CD8-positive, alpha-beta memory T cell (primary cell): ENCODE results near the gene DGKB. TPM values are rescaled to one million over a fixed set of nuclear protein-coding genes. Genes with fewer than 3 reads are reported as not detected.
"Not testable (repeated sequence)": the region's sequence is repeated elsewhere in the genome, so short reads cannot be mapped to it uniquely, and the experiment has no call there.

Experiments used
- CTCF ChIA-PET: fragments of 350-600 bp; sonication (Branson Sonifier 250); formaldehyde crosslinking; loops from one replicate; lab custom pipeline; 2021; ENCODE audit warnings: antibody characterized with exemption; lab: Charles Lee
- POLR2A ChIA-PET: fragments of 350-600 bp; sonication (Branson Sonifier 250); formaldehyde crosslinking; loops from one replicate; lab custom pipeline; 2021; ENCODE audit warnings: antibody characterized with exemption; lab: Charles Lee
- DNase-seq, 5 donors: peaks; one replicate each; pipeline versions ENCODE4 v3.0.0 to v3.0.0-alpha.2; 2020 to 2022; ENCODE audit warnings: mixed read lengths in 1 of 5
- H3K27ac ChIP-seq: one replicate; pipeline ENCODE4 v1.7.0; 2013; ENCODE audit warnings: low read depth, mild to moderate bottlenecking, low read length, moderate library complexity
- H3K27me3 ChIP-seq: 2 replicates; pipeline ENCODE4 v1.7.0; 2013; ENCODE audit warnings: low read length, mild to moderate bottlenecking; ENCODE audit not compliant: insufficient read depth, poor library complexity, severe bottlenecking
- H3K36me3 ChIP-seq: 2 replicates; pipeline ENCODE4 v1.7.0; 2013; ENCODE audit warnings: mild to moderate bottlenecking, low read length, moderate library complexity; ENCODE audit not compliant: insufficient read depth
- H3K4me1 ChIP-seq: 2 replicates; pipeline ENCODE4 v1.7.0; 2013; ENCODE audit warnings: mild to moderate bottlenecking, low read length, moderate library complexity; ENCODE audit not compliant: insufficient read depth
- H3K4me3 ChIP-seq: 2 replicates; pipeline ENCODE4 v1.7.0; 2013; ENCODE audit warnings: mild to moderate bottlenecking, low read length
- H3K9me3 ChIP-seq: 2 replicates; pipeline ENCODE4 v1.7.0; 2013; ENCODE audit warnings: mild to moderate bottlenecking, low read length
- H3K27ac Mint-ChIP-seq, 8 donors: one replicate each; pipeline ENCODE4 v1.8.0; 2020 to 2021; ENCODE audit warnings: mixed read lengths in 8 of 8, mild to moderate bottlenecking in 6 of 8, inconsistent platforms in 3 of 8, moderate library complexity in 3 of 8
- H3K27me3 Mint-ChIP-seq, 2 donors: one replicate each; pipeline ENCODE4 v1.8.0; 2020 to 2021; ENCODE audit warnings: mixed read lengths in 2 of 2, mild to moderate bottlenecking in 1 of 2, moderate library complexity in 1 of 2
- H3K36me3 Mint-ChIP-seq, 3 donors: one replicate each; pipeline ENCODE4 v1.8.0; 2020 to 2021; ENCODE audit warnings: mixed read lengths in 3 of 3, inconsistent platforms in 1 of 3, mild to moderate bottlenecking in 1 of 3
- H3K4me1 Mint-ChIP-seq, 3 donors: one replicate each; pipeline ENCODE4 v1.8.0; 2020 to 2021; ENCODE audit warnings: mixed read lengths in 3 of 3, inconsistent platforms in 1 of 3, mild to moderate bottlenecking in 1 of 3
- H3K4me3 Mint-ChIP-seq, 7 donors: one replicate each; pipeline ENCODE4 v1.8.0; 2020 to 2021; ENCODE audit warnings: mixed read lengths in 7 of 7, mild to moderate bottlenecking in 6 of 7, moderate library complexity in 4 of 7, inconsistent platforms in 2 of 7
- H3K9me3 Mint-ChIP-seq, 5 donors: one replicate each; pipeline ENCODE4 v1.8.0; 2020 to 2022; ENCODE audit warnings: mixed read lengths in 5 of 5, mild to moderate bottlenecking in 3 of 5, moderate library complexity in 2 of 5, inconsistent platforms in 1 of 5
- polyA plus RNA-seq: library from polyadenylated mRNA; unstranded; fragments of 300-500 nt; fragmentation: Illumina TruSeq; gene quantifications from one replicate; pipeline ENCODE4 v1.2.3, GENCODE V29; 2021
- total RNA-seq, 2 experiments: library from RNA; stranded (reverse); gene quantifications; one replicate each; pipeline ENCODE4 v1.2.3, GENCODE V29; 2021

DGKB gene
- total and polyA plus RNA-seq, 3 experiments from 2014 or later: not detected

DNA sequence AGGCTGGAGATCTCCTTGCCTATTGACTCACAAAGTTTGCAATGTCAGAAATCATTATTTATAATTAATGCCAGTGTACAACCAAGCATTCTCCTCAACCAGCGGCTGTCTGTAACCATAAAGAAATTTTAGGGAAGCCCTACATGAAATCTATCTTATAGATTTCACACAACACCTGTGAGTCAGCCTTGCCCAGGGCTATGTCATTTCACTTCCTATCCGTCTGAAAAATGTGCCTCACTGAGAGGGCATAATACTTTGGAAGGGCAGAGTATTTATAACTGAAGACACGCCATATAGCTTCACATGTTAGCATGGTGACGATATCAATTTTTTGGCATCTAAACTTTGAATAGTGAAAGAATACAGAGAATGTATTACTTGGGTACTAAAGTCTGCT, 616.5 kb downstream of the DGKB start:
- H3K27me3 ChIP-seq: no peaks in the 10 kb centered on the region
- no peak overlapping the region for H3K4me3 ChIP-seq
- H3K4me3 Mint-ChIP-seq: no peak overlapping the region

DNA sequence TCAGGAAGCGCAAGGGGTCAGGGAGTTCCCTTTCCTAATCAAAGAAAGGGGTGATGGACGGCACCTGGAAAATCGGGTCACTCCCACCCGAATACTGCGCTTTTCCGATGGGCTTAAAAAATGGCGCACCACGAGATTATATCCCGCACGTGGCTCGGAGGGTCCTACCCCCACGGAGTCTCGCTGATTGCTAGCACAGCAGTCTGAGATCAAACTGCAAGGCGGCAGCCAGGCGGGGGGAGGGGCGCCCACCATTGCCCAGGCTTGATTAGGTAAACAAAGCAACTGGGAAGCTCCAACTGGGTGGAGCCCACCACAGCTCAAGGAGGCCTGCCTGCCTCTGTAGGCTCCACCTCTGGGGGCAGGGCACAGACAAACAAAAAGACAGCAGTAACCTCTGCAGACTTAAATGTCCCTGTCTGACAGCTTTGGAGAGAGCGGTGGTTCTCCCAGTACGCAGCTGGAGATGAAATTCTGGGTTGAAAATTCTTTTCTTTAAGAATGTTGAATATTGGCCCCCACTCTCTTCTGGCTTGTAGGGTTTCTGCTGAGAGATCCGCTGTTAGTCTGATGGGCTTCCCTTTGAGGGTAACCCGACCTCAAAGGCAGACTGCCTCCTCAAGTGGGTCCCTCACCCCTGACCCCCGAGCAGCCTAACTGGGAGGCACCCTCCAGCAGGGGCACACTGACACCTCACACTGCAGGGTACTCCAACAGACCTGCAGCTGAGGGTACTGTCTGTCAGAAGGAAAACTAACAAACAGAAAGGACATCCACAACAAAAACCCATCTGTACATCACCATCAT, 623.3 kb downstream of the DGKB start:
- H3K36me3 Mint-ChIP-seq, H3K36me3 ChIP-seq, CTCF ChIA-PET, H3K4me1 Mint-ChIP-seq, H3K4me3 ChIP-seq, POLR2A ChIA-PET, H3K4me3 Mint-ChIP-seq, DNase-seq, H3K27ac ChIP-seq, H3K9me3 Mint-ChIP-seq, H3K27ac Mint-ChIP-seq, H3K9me3 ChIP-seq, H3K4me1 ChIP-seq, H3K27me3 ChIP-seq: not testable (repeated sequence)
- peaks cover 6 to 14% of the 10 kb centered on the region in 2 donors for H3K27me3 Mint-ChIP-seq

More for the DNA sequence above, 616.5 kb downstream of the DGKB start:
- H3K9me3 ChIP-seq: no peaks in the 10 kb centered on the region
- POLR2A ChIA-PET: no interaction called here
- Mint-ChIP-seq H3K36me3 (no peaks in the 10 kb centered on the region), H3K27ac (no peak overlapping the region), H3K27me3 (peaks cover 0 to 2% of the 10 kb centered on the region in 2 donors), H3K9me3 (peaks cover 0 to 2% (median 0%) of the 10 kb centered on the region in 5 donors), H3K4me1 (no peaks in the 10 kb centered on the region)
- CTCF ChIA-PET: no interaction called here
- H3K4me1 ChIP-seq: no peaks in the 10 kb centered on the region
- H3K36me3 ChIP-seq: no peaks in the 10 kb centered on the region
- H3K27ac ChIP-seq: no peak overlapping the region
- no peak for DNase-seq

DNA sequence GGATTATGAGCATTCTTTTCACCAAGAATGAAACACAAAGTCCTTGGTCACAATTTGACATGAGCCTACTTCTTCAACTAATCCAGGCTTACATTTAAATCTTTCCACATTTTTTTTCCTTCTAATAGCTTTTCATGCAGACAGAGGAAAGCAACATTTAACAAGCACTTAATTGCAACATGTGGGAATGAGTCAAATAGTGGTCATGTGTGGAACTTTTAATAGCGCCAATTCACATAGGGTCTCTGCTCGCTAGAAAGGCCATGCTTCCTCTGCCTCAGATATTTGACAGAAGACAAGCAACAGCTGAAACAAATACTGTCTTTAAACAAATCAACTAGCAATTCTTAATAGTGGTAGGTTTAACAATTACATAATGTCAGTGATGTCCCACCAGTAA, 627.2 kb downstream of the DGKB start:
- no peaks in the 10 kb centered on the region for H3K36me3 ChIP-seq
- ChIA-PET POLR2A (no interaction called here), CTCF (no interaction called here)
- no peaks in the 10 kb centered on the region for H3K4me1 Mint-ChIP-seq
- no peak overlapping the region for H3K4me3 ChIP-seq
- H3K9me3 Mint-ChIP-seq: peaks cover 0 to 2% (median 0%) of the 10 kb centered on the region in 5 donors
- H3K27me3 ChIP-seq: no peaks in the 10 kb centered on the region
- no peaks in the 10 kb centered on the region for H3K9me3 ChIP-seq
- H3K27ac ChIP-seq: no peak overlapping the region
- no peak overlapping the region for H3K27ac Mint-ChIP-seq
- H3K27me3 Mint-ChIP-seq: peaks cover 6 to 14% of the 10 kb centered on the region in 2 donors
- H3K36me3 Mint-ChIP-seq: no peaks in the 10 kb centered on the region
- no peak for DNase-seq
- H3K4me1 ChIP-seq: no peaks in the 10 kb centered on the region
- H3K4me3 Mint-ChIP-seq: no peak overlapping the region

DNA sequence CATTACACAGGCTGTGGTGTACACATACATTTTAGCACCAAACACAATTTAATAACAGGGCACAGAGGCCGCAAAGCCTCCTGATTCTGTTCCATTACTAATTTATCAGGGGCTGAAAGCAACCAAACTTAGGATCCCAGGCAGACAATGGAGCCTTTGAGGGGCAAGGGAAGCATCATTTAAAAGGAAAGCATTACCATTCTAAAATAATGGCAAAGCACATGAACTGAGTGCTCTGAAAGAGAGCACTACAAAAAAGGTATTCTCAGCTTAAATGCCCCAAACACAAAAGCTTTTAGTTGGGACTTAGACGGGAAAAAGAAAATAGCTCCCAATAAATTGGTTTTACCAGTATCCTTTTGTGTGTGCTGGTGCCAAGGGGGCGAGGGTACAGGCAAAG, 631.1 kb downstream of the DGKB start:
- POLR2A ChIA-PET: no interaction called here
- CTCF ChIA-PET: no interaction called here
- H3K36me3 Mint-ChIP-seq: no peaks in the 10 kb centered on the region
- no peaks in the 10 kb centered on the region for H3K27me3 Mint-ChIP-seq
- Histone ChIP-seq H3K9me3 (no peaks in the 10 kb centered on the region), H3K27me3 (no peaks in the 10 kb centered on the region), H3K36me3 (no peaks in the 10 kb centered on the region), H3K4me1 (no peaks in the 10 kb centered on the region), H3K4me3 (no peak overlapping the region), H3K27ac (no peak overlapping the region)
- DNase-seq: no peak
- H3K4me3 Mint-ChIP-seq: no peak overlapping the region
- no peaks in the 10 kb centered on the region for H3K4me1 Mint-ChIP-seq
- no peaks in the 10 kb centered on the region for H3K9me3 Mint-ChIP-seq
- peak overlapping the region in 1 of 8 donors; percentile 32 for H3K27ac Mint-ChIP-seq

DNA sequence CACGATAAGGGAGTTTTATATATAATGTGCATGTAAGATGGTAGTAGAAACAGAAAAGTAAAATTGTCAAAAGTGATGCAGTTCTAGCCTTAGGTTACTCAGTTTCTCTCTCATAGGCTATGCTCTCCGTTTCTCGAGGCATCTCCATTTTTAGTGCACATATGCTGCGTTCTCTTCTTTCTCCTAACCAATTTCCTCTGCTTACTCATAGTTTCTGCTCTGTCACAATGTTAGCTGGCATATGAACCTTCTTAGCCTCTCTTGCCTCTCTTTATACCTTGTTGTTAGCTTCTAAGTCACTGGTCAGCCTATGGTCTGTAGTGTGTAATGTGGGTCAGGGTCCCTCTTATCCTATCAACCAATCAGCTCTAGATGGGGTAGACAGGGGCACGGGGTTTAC, 632.5 kb downstream of the DGKB start:
- Histone ChIP-seq H3K27ac (no peak overlapping the region), H3K36me3 (no peaks in the 10 kb centered on the region), H3K27me3 (no peaks in the 10 kb centered on the region), H3K4me3 (no peak overlapping the region), H3K9me3 (no peaks in the 10 kb centered on the region), H3K4me1 (no peaks in the 10 kb centered on the region)
- DNase-seq: no peak
- H3K36me3 Mint-ChIP-seq: no peaks in the 10 kb centered on the region
- no peak overlapping the region for H3K27ac Mint-ChIP-seq
- POLR2A ChIA-PET: no interaction called here
- no peaks in the 10 kb centered on the region for H3K9me3 Mint-ChIP-seq
- no peak overlapping the region for H3K4me3 Mint-ChIP-seq
- no peaks in the 10 kb centered on the region for H3K27me3 Mint-ChIP-seq
- CTCF ChIA-PET: no interaction called here
- H3K4me1 Mint-ChIP-seq: no peaks in the 10 kb centered on the region

DNA sequence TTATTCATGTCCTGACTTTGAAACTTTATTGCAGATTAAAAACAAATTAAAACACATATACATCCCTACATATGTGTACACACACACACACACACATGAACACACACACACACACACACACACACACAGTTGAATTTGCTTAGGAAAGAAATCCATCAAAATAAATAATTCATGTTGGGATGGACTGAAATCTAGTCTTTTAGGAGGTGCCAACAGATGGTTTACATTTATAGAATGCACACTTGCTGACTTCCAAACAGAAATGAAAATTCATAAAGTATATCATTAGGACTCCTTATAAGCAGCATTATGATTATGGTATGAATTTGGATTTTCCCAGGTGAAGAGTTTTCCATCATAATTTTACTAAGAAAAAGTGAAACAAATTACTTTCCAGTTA, 642.5 kb downstream of the DGKB start:
- Histone ChIP-seq H3K4me1 (no peaks in the 10 kb centered on the region), H3K36me3 (no peaks in the 10 kb centered on the region), H3K27me3 (no peaks in the 10 kb centered on the region), H3K9me3 (no peaks in the 10 kb centered on the region), H3K4me3 (no peak overlapping the region), H3K27ac (no peak overlapping the region)
- no peaks in the 10 kb centered on the region for H3K9me3 Mint-ChIP-seq
- no peak for DNase-seq
- H3K36me3 Mint-ChIP-seq: no peaks in the 10 kb centered on the region
- no peak overlapping the region for H3K27ac Mint-ChIP-seq
- H3K27me3 Mint-ChIP-seq: peaks cover 0 to 11% of the 10 kb centered on the region in 2 donors
- ChIA-PET CTCF (no interaction called here), POLR2A (no interaction called here)
- no peak overlapping the region for H3K4me3 Mint-ChIP-seq
- H3K4me1 Mint-ChIP-seq: no peaks in the 10 kb centered on the region

DNA sequence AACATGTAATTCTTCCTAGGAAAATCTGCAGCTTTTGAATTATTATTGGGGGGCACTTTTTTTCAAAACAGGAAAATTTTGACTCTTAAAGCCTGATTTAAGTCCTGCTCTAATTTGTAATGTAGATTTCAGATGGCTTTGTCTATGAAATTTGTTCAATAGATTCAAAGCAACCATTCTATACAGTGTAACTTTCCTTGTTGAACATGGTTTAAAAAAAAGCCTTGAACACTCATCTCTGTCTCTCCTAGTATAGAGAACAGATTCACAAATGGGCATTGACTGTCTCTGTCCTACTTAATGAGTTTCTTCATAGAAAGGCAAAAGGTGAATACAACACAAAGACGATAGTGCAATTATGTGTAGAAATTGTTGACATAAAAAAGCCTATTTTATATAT, 643.7 kb downstream of the DGKB start:
- Mint-ChIP-seq H3K4me1 (no peaks in the 10 kb centered on the region), H3K27ac (no peak overlapping the region), H3K27me3 (peaks cover 0 to 11% of the 10 kb centered on the region in 2 donors), H3K9me3 (no peaks in the 10 kb centered on the region), H3K36me3 (no peaks in the 10 kb centered on the region), H3K4me3 (no peak overlapping the region)
- CTCF ChIA-PET: no interaction called here
- Histone ChIP-seq H3K27me3 (no peaks in the 10 kb centered on the region), H3K4me1 (no peaks in the 10 kb centered on the region), H3K4me3 (no peak overlapping the region), H3K36me3 (no peaks in the 10 kb centered on the region), H3K9me3 (no peaks in the 10 kb centered on the region), H3K27ac (no peak overlapping the region)
- DNase-seq: no peak
- POLR2A ChIA-PET: no interaction called here

DNA sequence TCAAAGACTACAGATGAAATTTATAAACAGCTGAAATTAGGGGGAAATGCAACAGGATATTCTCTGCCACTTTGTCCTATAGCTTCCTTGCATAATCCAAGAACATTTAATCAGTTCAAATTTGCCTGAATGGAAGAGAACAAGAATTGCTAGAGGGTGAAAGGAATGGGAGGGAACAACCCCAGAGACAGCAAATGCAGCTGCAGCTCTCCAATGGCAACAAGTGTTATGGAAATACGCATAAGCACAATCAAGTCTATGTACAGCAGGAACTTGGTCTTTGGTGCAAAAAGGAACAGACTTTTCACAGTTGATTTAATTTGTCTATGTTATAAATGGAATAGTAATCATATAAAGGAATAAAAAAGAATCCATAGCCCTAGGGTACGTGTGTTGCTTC, 644.1 kb downstream of the DGKB start:
- no peak for DNase-seq
- no peaks in the 10 kb centered on the region for H3K9me3 ChIP-seq
- peak overlapping the region in 1 of 8 donors; percentile 22 for H3K27ac Mint-ChIP-seq
- H3K27ac ChIP-seq: no peak overlapping the region
- ChIA-PET CTCF (no interaction called here), POLR2A (no interaction called here)
- H3K4me1 ChIP-seq: no peaks in the 10 kb centered on the region
- H3K27me3 ChIP-seq: no peaks in the 10 kb centered on the region
- H3K27me3 Mint-ChIP-seq: peaks cover 0 to 11% of the 10 kb centered on the region in 2 donors
- H3K4me3 ChIP-seq: no peak overlapping the region
- H3K9me3 Mint-ChIP-seq: no peaks in the 10 kb centered on the region
- H3K36me3 Mint-ChIP-seq: no peaks in the 10 kb centered on the region
- H3K36me3 ChIP-seq: no peaks in the 10 kb centered on the region
- no peak overlapping the region for H3K4me3 Mint-ChIP-seq
- no peaks in the 10 kb centered on the region for H3K4me1 Mint-ChIP-seq
